ENCODE results near the gene RASSF3.
"Not testable (repeated sequence)": the region's sequence is repeated elsewhere in the genome, so short reads cannot be mapped to it uniquely, and the experiment has no call there.

The RASSF3 gene

DNA sequence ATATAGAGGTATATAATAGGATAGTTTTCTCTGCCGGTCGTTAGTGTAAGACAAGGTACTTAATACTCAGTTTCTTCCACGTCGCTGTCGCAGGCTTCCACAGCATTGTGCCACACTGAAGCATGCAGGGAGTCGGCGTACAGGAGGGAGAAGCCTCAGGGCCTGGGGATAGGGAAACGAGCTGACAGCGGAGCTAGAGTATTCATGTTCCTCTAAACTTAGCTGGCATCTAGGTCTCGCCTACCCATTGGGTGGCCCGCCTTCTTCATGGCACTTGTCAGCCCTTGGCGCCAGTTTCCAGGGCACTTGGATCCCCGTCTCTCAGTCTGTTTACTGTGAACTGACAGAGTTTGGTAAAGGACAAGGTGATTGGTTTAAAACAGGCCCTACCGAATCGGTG lies 75.3 kb downstream of the RASSF3 start:
- Histone ChIP-seq H3K4me1 (ENCODE audit: low read length) (peaks cover 13% of the 10 kb centered on the region), H3K36me3 (replicated peaks; ENCODE audit: low read depth, low read length) (peaks cover 38% of the 10 kb centered on the region), H3K9ac (ENCODE audit: low read length) (no peak overlapping the region), H3K9me3 (ENCODE audit: insufficient read depth, low read length) (no peaks in the 10 kb centered on the region), H2AFZ (ENCODE audit: low read depth, low read length) (no peak overlapping the region), H4K20me1 (ENCODE audit: insufficient read depth, low read length) (peaks cover 73% of the 10 kb centered on the region), H3K79me2 (ENCODE audit: low read length) (peaks cover 88% of the 10 kb centered on the region), H3K27me3 (ENCODE audit: low read depth, low read length) (no peaks in the 10 kb centered on the region), H3K4me3 (ENCODE audit: low read length) (no peak overlapping the region), H3K4me2 (ENCODE audit: low read length) (no peak overlapping the region), H3K27ac (ENCODE audit: low read length) (no peak overlapping the region)
- TF ChIP-seq EZH2phosphoT487 (IDR thresholded peaks at IDR 0.05; ENCODE audit: low read depth), result no peak
- TF ChIP-seq, protein P1, sequence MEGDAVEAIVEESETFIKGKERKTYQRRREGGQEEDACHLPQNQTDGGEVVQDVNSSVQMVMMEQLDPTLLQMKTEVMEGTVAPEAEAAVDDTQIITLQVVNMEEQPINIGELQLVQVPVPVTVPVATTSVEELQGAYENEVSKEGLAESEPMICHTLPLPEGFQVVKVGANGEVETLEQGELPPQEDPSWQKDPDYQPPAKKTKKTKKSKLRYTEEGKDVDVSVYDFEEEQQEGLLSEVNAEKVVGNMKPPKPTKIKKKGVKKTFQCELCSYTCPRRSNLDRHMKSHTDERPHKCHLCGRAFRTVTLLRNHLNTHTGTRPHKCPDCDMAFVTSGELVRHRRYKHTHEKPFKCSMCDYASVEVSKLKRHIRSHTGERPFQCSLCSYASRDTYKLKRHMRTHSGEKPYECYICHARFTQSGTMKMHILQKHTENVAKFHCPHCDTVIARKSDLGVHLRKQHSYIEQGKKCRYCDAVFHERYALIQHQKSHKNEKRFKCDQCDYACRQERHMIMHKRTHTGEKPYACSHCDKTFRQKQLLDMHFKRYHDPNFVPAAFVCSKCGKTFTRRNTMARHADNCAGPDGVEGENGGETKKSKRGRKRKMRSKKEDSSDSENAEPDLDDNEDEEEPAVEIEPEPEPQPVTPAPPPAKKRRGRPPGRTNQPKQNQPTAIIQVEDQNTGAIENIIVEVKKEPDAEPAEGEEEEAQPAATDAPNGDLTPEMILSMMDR (IDR thresholded peaks at IDR 0.05; ENCODE audit: low read depth, low read length), result no peak

DNA sequence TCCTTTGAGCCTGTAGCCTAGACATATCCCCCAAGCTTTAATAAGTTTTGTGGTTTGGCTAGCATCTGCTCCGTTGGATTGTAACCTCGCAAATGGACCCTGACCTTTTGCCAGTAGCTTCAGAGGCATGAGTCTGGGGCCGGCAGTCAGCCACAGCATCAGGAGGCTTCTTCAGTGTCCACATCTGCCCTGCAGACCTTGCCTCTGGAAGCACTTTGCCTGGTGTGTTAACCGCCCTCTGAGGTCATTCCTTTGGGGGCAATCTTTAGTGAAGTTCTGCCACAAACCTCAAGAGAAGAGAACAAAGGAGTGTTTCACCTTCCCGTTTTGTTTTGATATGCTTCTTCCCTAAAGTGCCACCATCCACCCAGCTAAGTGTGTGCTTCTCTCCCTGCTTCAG lies 77.5 kb downstream of the RASSF3 start:
- no peak overlapping the region for H3K4me3 ChIP-seq (ENCODE audit: low read length)
- H4K20me1 ChIP-seq (ENCODE audit: insufficient read depth, low read length), result peaks cover 60% of the 10 kb centered on the region
- H3K36me3 ChIP-seq (replicated peaks; ENCODE audit: low read depth, low read length), result peaks cover 48% of the 10 kb centered on the region
- H3K4me2 ChIP-seq (ENCODE audit: low read length), result no peak overlapping the region
- H3K9me3 ChIP-seq (ENCODE audit: insufficient read depth, low read length), result no peaks in the 10 kb centered on the region
- no peak for TF ChIP-seq EZH2phosphoT487 (IDR thresholded peaks at IDR 0.05; ENCODE audit: low read depth)
- H3K4me1 ChIP-seq (ENCODE audit: low read length), result no peaks in the 10 kb centered on the region
- H3K27ac ChIP-seq (ENCODE audit: low read length), result no peak overlapping the region
- H3K9ac ChIP-seq (ENCODE audit: low read length), result no peak overlapping the region
- H3K27me3 ChIP-seq (ENCODE audit: low read depth, low read length), result no peaks in the 10 kb centered on the region
- H3K79me2 ChIP-seq (ENCODE audit: low read length), result peaks cover 76% of the 10 kb centered on the region
- no peak overlapping the region for H2AFZ ChIP-seq (ENCODE audit: low read depth, low read length)

DNA sequence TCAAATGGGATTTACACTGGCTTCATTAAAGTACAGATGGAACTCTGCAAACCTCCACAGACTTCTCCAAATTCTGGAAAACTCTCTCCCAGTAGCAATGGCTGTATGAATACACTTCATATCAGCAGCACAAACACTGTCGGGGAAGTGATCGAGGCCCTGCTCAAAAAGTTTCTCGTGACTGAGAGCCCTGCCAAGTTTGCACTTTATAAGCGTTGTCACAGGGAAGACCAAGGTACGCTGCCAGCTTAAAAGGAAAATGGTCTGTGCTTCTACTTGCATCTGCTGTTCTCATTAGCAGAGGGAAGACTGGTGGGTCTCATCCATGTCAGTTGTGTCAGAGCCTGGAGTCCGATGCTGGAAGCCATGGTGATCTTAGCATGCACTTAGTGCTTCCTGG lies 77.9 kb downstream of the RASSF3 start:
- no peak overlapping the region for H3K9ac ChIP-seq (ENCODE audit: low read length)
- H3K27ac ChIP-seq (ENCODE audit: low read length), result no peak overlapping the region
- TF ChIP-seq, protein P1 (IDR thresholded peaks at IDR 0.05; ENCODE audit: low read depth, low read length), result no peak
- TF ChIP-seq EZH2phosphoT487 (IDR thresholded peaks at IDR 0.05; ENCODE audit: low read depth), result no peak

DNA sequence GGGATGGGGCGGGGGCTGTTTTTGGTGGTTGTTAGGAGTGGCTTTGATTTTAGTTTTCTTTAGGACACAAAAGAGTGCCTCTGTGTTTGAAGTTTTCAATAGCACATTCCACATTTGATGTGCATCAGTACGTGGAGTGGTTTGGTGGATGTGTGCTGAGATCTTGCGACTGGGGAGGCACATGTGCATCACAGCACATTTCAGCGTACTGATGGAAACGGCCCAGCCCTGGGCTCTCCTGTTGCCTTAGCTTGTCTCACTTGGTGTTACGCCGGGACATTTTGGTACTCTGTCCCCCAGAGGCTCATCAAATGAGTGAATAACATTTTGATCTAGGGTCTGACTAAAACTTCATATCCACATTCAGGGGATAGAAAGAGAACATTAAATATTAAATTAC lies 78.4 kb downstream of the RASSF3 start:
- no peaks in the 10 kb centered on the region for H3K9me3 ChIP-seq (ENCODE audit: insufficient read depth, low read length)
- no peak overlapping the region for H3K4me2 ChIP-seq (ENCODE audit: low read length)
- H3K79me2 ChIP-seq (ENCODE audit: low read length), result peaks cover 68% of the 10 kb centered on the region
- peaks cover 50% of the 10 kb centered on the region for H3K36me3 ChIP-seq (replicated peaks; ENCODE audit: low read depth, low read length)
- H3K27me3 ChIP-seq (ENCODE audit: low read depth, low read length), result no peaks in the 10 kb centered on the region
- H3K9ac ChIP-seq (ENCODE audit: low read length), result no peak overlapping the region
- H3K4me3 ChIP-seq (ENCODE audit: low read length), result no peak overlapping the region
- no peak overlapping the region for H3K27ac ChIP-seq (ENCODE audit: low read length)
- no peak overlapping the region for H2AFZ ChIP-seq (ENCODE audit: low read depth, low read length)
- H3K4me1 ChIP-seq (ENCODE audit: low read length), result no peaks in the 10 kb centered on the region
- no peak for TF ChIP-seq EZH2phosphoT487 (IDR thresholded peaks at IDR 0.05; ENCODE audit: low read depth)
- TF ChIP-seq, protein P1 (IDR thresholded peaks at IDR 0.05; ENCODE audit: low read depth, low read length), result no peak
- peaks cover 51% of the 10 kb centered on the region for H4K20me1 ChIP-seq (ENCODE audit: insufficient read depth, low read length)

More for the DNA sequence above, 77.9 kb downstream of the RASSF3 start:
- peaks cover 56% of the 10 kb centered on the region for H4K20me1 ChIP-seq (ENCODE audit: insufficient read depth, low read length)
- no peak overlapping the region for H2AFZ ChIP-seq (ENCODE audit: low read depth, low read length)
- H3K9me3 ChIP-seq (ENCODE audit: insufficient read depth, low read length), result no peaks in the 10 kb centered on the region
- no peak overlapping the region for H3K4me3 ChIP-seq (ENCODE audit: low read length)
- H3K27me3 ChIP-seq (ENCODE audit: low read depth, low read length), result no peaks in the 10 kb centered on the region
- peaks cover 48% of the 10 kb centered on the region for H3K36me3 ChIP-seq (replicated peaks; ENCODE audit: low read depth, low read length)
- H3K4me1 ChIP-seq (ENCODE audit: low read length), result no peaks in the 10 kb centered on the region
- H3K79me2 ChIP-seq (ENCODE audit: low read length), result peaks cover 72% of the 10 kb centered on the region
- H3K4me2 ChIP-seq (ENCODE audit: low read length), result no peak overlapping the region

DNA sequence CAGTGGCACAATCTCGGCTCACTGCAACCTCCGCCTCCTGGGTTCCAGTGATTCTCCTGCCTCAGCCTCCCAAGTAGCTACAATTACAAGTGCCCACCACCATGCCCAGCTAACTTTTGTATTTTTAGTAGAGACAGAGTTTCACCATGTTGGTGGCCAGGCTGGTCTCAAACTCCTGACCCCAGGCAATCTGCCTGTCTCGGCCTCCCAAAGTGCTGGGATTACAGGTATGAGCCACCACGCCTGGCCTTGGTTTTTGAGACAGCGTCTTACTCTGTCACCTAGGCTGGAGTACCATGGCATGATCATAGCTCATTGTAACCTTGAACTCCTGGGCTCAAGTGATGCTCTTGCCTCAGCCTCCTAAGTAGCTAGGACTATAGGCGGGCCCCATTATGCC lies 79.9 kb downstream of the RASSF3 start:
- H3K4me1 ChIP-seq (ENCODE audit: low read length), result not testable (repeated sequence)
- peaks cover 57% of the 10 kb centered on the region for H3K36me3 ChIP-seq (replicated peaks; ENCODE audit: low read depth, low read length)

More for the DNA sequence above, 79.9 kb downstream of the RASSF3 start:
- H3K27ac ChIP-seq (ENCODE audit: low read length); H2AFZ ChIP-seq (ENCODE audit: low read depth, low read length); H3K27me3 ChIP-seq (ENCODE audit: low read depth, low read length); H3K4me2 ChIP-seq (ENCODE audit: low read length); H3K4me3 ChIP-seq (ENCODE audit: low read length); H3K9me3 ChIP-seq (ENCODE audit: insufficient read depth, low read length); H3K9ac ChIP-seq (ENCODE audit: low read length): not testable (repeated sequence)
- H3K79me2 ChIP-seq (ENCODE audit: low read length), result peaks cover 60% of the 10 kb centered on the region
- H4K20me1 ChIP-seq (ENCODE audit: insufficient read depth, low read length), result peaks cover 46% of the 10 kb centered on the region

Data from OCI-LY3 (cell line).